Spleen (tissue), 11 donors: ENCODE results near the gene ACOT11. TPM values are rescaled to one million over a fixed set of nuclear protein-coding genes. Genes with fewer than 3 reads are reported as not detected.

Experiments
- DNase-seq: peaks from one replicate; pipeline ENCODE4 v3.0.0-alpha.2; 2020
- H3K27ac ChIP-seq, 8 donors: fragments of 200-600 bp; sonication (generic) in 7 of 8; 1 replicate in 4 of 8; 2 replicates in 4 of 8; pipeline versions ENCODE4 v1.5.0 to v1.8.0; 2016 to 2021; ENCODE audit warnings: inconsistent platforms in 4 of 8, mild to moderate bottlenecking in 4 of 8, moderate library complexity in 1 of 8
- H3K27me3 ChIP-seq, 7 donors: fragments of 200-600 bp; sonication (generic) in 6 of 7; replicated peaks in 1 of 7; 1 replicate in 4 of 7; 2 replicates in 3 of 7; pipeline versions ENCODE4 v1.5.0 to v1.8.0; 2016 to 2021; ENCODE audit warnings: inconsistent platforms in 3 of 7, mild to moderate bottlenecking in 1 of 7
- H3K36me3 ChIP-seq, 6 donors: fragments of 200-600 bp; sonication (generic) in 5 of 6; 1 replicate in 4 of 6; 2 replicates in 2 of 6; pipeline versions ENCODE4 v1.5.0 to v1.8.0; 2016 to 2021; ENCODE audit warnings: inconsistent platforms in 2 of 6
- H3K4me1 ChIP-seq, 6 donors: fragments of 200-600 bp; sonication (generic) in 5 of 6; 1 replicate in 3 of 6; 2 replicates in 3 of 6; pipeline versions ENCODE4 v1.5.0 to v1.8.0; 2016 to 2021; ENCODE audit warnings: inconsistent platforms in 3 of 6
- H3K4me3 ChIP-seq, 8 donors: fragments of 200-600 bp; sonication (generic) in 7 of 8; 1 replicate in 4 of 8; 2 replicates in 4 of 8; pipeline versions ENCODE4 v1.5.0 to v1.8.0; 2016 to 2021; ENCODE audit warnings: inconsistent platforms in 4 of 8, mild to moderate bottlenecking in 4 of 8, moderate library complexity in 2 of 8
- H3K9me3 ChIP-seq, 8 donors: fragments of 200-600 bp; sonication (generic) in 7 of 8; 1 replicate in 4 of 8; 2 replicates in 4 of 8; pipeline versions ENCODE4 v1.5.0 to v1.8.0; 2016 to 2021; ENCODE audit warnings: inconsistent platforms in 4 of 8
- POLR2A ChIP-seq, 3 donors: fragments of 450-650 bp; IDR thresholded peaks; one replicate each; pipeline ENCODE4 v1.5.1; 2017; ENCODE audit warnings: antibody characterized with exemption in 3 of 3, mild to moderate bottlenecking in 1 of 3
- POLR2AphosphoS5 ChIP-seq, 3 donors: sonication (generic); formaldehyde crosslinking; IDR thresholded peaks; one replicate each; pipeline ENCODE4 v1.5.1; 2017; ENCODE audit warnings: antibody characterized with exemption in 3 of 3
- WGBS, 5 donors: extraction: QIAGEN DNeasy Blood & Tissue Kit in 3 of 5; methylation state at CpG; one replicate each; pipeline versions ENCODE4 v1.1.5 to v1.1.7; 2013 to 2018; 5-methylcytosine and 5-hydroxymethylcytosine counted together
- intact Hi-C: fragments of 100-400 bp; cut with DNase I; formaldehyde crosslinking; loops from one replicate; pipeline ENCODE4 v1.15.0; 2023; ENCODE audit warnings: low total_unique reads
- polyA plus RNA-seq, 3 donors: library from polyadenylated mRNA; stranded (reverse); fragments of 200-250 nt; gene quantifications; one replicate each; pipeline ENCODE4 v1.2.1, GENCODE V29; 2013
- total RNA-seq, 7 donors: library from RNA; depleted of rRNA in 3 of 7; stranded (reverse); fragments of >200 nt in 3 of 7; fragmentation: NEBNext Ultra II Directional in 4 of 7; extraction: Animal tissue kit (Norgen Biotek cat#: 25700) in 4 of 7; gene quantifications; one replicate each; pipeline versions ENCODE4 v1.1.0 to v1.2.1, GENCODE V29; 2016 to 2021
- TF ChIP-seq, protein P1 (sequence below), 11 experiments: fragments of 200-600 bp in 7 of 11; fragments of 450-650 bp in 4 of 11; sonication (generic) in 4 of 11; IDR thresholded peaks in 8 of 11; conservative IDR thresholded peaks in 3 of 11; 1 replicate in 7 of 11; 2 replicates in 4 of 11; pipeline versions ENCODE4 v1.4.0 to v1.8.0; 2016 to 2021; ENCODE audit warnings: antibody characterized with exemption in 11 of 11, inconsistent platforms in 4 of 11, mild to moderate bottlenecking in 1 of 11
- donor health status: healthy with polysubstance abuse.
- donor health status: DM: no; HTN: no; CAD: no; lungs with moderate emphysema.
- donor health status: DM: no; HTN: no; CAD: no.
- donor health status: Bipolar disorder and iron deficiency.
- donor health status: healthy.
- donor health status: DM: no; HTN: no; CAD: no.
- donor health status: DM: yes; HTN: yes; CAD: no.

ACOT11 gene
- total and polyA plus RNA-seq, 10 donors = 0.30 to 3.2 (median 2.1) TPM

DNA sequence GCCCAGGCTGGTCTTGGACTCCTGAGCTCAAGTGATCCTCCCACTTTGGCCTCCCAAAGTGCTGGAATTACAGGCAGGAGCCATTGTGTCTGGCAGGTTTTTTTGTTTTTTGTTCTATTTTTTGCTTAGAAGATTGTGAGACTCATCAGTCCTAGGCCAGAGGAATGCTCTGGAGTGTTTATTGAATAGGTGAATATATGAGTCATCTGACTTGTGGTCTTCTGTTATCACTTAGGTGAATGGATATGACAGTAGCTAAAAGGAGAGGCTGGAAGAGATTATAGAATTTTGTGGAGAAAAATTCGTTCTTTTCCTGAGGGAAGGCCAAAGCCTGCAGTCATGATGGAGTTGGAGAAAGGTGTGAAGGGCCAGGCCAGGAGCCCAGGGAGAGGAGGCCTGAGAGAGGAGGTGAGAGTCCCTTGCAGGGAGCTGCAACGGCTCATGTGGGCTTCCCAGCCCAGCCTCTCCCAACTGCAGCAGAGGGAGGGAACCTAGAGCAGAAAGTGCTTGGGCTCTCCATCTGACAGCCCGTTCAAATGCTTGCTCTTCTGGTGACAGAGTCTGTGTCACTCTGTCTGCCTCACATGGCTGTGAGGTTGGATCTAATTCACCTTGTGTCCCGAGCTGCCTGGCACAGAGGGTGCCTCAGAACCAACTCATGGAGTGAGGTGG is 31.6 kb upstream of the ACOT11 start:
- WGBS, 5 donors = 60 to 85% (median 64%) methylated on average over 4 of the region's 4 CpGs
- TF ChIP-seq, protein P1, sequence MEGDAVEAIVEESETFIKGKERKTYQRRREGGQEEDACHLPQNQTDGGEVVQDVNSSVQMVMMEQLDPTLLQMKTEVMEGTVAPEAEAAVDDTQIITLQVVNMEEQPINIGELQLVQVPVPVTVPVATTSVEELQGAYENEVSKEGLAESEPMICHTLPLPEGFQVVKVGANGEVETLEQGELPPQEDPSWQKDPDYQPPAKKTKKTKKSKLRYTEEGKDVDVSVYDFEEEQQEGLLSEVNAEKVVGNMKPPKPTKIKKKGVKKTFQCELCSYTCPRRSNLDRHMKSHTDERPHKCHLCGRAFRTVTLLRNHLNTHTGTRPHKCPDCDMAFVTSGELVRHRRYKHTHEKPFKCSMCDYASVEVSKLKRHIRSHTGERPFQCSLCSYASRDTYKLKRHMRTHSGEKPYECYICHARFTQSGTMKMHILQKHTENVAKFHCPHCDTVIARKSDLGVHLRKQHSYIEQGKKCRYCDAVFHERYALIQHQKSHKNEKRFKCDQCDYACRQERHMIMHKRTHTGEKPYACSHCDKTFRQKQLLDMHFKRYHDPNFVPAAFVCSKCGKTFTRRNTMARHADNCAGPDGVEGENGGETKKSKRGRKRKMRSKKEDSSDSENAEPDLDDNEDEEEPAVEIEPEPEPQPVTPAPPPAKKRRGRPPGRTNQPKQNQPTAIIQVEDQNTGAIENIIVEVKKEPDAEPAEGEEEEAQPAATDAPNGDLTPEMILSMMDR (IDR thresholded peaks at IDR 0.05 in 8 of 11, conservative IDR thresholded peaks at IDR 0.05 in 3 of 11) = no peak
- no peak for TF ChIP-seq POLR2AphosphoS5 (IDR thresholded peaks at IDR 0.05)
- no peak for TF ChIP-seq POLR2A (IDR thresholded peaks at IDR 0.05)
- H3K27me3 ChIP-seq = peaks cover 0 to 6% (median 0%) of the 10 kb centered on the region in 7 donors
- H3K9me3 ChIP-seq = peaks cover 0 to 4% (median 0%) of the 10 kb centered on the region in 8 donors
- H3K4me3 ChIP-seq = no peak overlapping the region
- H3K4me1 ChIP-seq = no peaks in the 10 kb centered on the region
- intact Hi-C loops = no loop called here
- no peaks in the 10 kb centered on the region for H3K36me3 ChIP-seq
- no peak overlapping the region for H3K27ac ChIP-seq
- no peak for DNase-seq

DNA sequence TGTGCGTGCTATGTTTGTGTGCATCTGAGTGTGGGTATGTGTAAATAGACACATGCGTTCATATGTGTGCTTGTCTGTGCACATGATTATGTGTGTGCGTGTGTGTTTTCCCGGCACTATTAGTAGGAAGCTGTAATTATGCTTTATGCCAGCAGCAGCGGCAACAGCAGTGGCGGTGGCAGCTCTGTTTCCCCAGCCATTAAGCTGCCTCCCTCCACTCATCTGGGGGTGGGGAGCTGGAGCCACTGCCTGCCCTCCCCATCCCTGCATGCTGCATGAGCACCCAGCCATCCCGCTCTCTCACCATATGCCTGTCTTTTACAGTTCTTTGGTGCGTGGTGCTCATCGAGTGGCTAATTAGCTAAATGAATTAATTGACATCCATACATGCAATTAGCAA is 30.5 kb upstream of the ACOT11 start:
- no peaks in the 10 kb centered on the region for H3K9me3 ChIP-seq
- intact Hi-C loops = no loop called here
- TF ChIP-seq POLR2A (IDR thresholded peaks at IDR 0.05) (no peak), POLR2AphosphoS5 (IDR thresholded peaks at IDR 0.05) (no peak)
- TF ChIP-seq, protein P1 (IDR thresholded peaks at IDR 0.05 in 8 of 11, conservative IDR thresholded peaks at IDR 0.05 in 3 of 11) = no peak
- DNase-seq = peak; percentile 42
- H3K27me3 ChIP-seq = peaks cover 0 to 6% (median 0%) of the 10 kb centered on the region in 7 donors
- WGBS, 5 donors = 84 to 95% (median 91%) methylated on average over 9 of the region's 9 CpGs
- no peaks in the 10 kb centered on the region for H3K36me3 ChIP-seq
- no peak overlapping the region for H3K4me3 ChIP-seq
- no peak overlapping the region for H3K27ac ChIP-seq
- H3K4me1 ChIP-seq = no peaks in the 10 kb centered on the region

DNA sequence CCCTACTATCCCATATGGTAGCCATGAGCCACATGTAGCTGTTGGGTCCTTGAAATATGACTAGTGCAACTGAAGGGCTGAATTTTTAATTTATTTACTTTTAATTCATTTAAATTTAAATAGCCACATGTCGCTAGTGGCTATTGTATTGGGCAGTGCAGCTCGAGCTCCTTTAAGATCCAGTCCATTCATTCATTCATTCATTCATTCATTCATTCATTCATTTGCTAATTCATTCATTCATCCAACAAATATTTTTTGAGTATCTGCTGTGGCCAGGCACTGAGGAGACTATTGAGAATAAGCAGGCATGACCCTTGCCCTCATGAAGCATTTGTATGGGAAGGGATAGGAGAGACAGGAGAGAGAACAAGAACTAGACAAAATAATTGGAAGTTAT is 29.5 kb upstream of the ACOT11 start:
- TF ChIP-seq POLR2A (IDR thresholded peaks at IDR 0.05) (no peak), POLR2AphosphoS5 (IDR thresholded peaks at IDR 0.05) (no peak)
- TF ChIP-seq, protein P1 (IDR thresholded peaks at IDR 0.05 in 8 of 11, conservative IDR thresholded peaks at IDR 0.05 in 3 of 11) = no peak
- Histone ChIP-seq H3K36me3 (no peaks in the 10 kb centered on the region), H3K4me1 (no peaks in the 10 kb centered on the region), H3K27ac (no peak overlapping the region), H3K9me3 (no peaks in the 10 kb centered on the region), H3K27me3 (peaks cover 0 to 6% (median 0%) of the 10 kb centered on the region in 7 donors), H3K4me3 (no peak overlapping the region)
- intact Hi-C loops = no loop called here
- 77 to 93% (median 85%) methylated on average over 2 of the region's 2 CpGs for WGBS, 5 donors
- no peak for DNase-seq

DNA sequence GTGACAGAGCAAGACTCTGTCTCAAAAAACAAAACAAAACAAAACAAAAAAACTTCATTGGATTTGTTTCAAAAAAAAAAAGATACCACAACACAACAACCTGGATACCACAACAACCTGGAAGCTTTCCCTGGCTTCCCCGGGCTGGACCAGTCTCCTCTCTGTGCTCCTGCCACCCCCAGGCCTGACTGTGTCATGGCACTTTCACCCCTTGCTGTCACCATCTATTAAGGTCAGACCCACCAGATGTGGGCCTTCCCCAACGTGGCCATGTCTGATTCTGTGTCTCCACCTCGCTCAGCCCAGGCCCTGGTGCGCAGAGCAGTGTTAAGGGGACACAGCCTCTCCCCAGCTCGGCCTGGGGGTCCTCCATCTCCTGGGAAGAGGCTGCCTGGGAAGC is 28.3 kb upstream of the ACOT11 start:
- H3K27me3 ChIP-seq = peaks cover 0 to 6% (median 0%) of the 10 kb centered on the region in 7 donors
- DNase-seq = no peak
- no peaks in the 10 kb centered on the region for H3K36me3 ChIP-seq
- intact Hi-C loops = no loop called here
- TF ChIP-seq, protein P1 (IDR thresholded peaks at IDR 0.05 in 8 of 11, conservative IDR thresholded peaks at IDR 0.05 in 3 of 11) = no peak
- no peak for TF ChIP-seq POLR2A (IDR thresholded peaks at IDR 0.05)
- no peak for TF ChIP-seq POLR2AphosphoS5 (IDR thresholded peaks at IDR 0.05)
- WGBS, 5 donors = 50 to 71% (median 57%) methylated on average over 5 of the region's 5 CpGs
- H3K4me3 ChIP-seq = no peak overlapping the region
- no peaks in the 10 kb centered on the region for H3K9me3 ChIP-seq
- H3K4me1 ChIP-seq = no peaks in the 10 kb centered on the region
- no peak overlapping the region for H3K27ac ChIP-seq
